Measurements from ENCODE around the gene DHRS2. TPM values are rescaled to one million over a fixed set of nuclear protein-coding genes. Genes with fewer than 3 reads are reported as not detected.

Gene DHRS2
- total and polyA plus RNA-seq, 2 of the 13 experiments (the other 11 are each of a cell fraction or from before 2014, with no cell fraction given), result 1,621 to 3,021 TPM

DNA sequence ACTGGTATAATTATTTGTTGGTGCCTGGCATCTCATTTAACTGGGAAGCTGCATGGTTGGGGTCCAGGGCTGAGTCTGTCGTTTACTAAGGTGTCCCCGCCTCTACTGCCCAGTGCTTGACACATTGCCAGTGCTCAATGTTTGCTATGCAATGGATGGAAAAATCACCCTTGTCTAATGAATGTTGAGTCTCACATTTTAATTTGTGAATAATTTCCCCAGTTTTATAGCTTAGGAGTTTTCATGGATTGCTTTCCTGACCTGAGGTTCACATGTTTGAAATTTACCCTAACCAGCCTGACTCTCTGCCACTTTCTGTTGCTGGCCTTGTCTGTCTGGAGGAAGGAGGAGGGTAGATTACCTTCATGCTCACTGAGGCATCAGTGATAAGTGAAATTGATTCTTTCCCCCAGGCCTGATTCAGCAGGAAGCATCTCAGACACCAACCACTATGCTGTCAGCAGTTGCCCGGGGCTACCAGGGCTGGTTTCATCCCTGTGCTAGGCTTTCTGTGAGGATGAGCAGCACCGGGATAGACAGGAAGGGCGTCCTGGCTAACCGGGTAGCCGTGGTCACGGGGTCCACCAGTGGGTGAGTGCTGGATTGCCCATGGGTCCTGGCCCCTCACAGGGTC, 2.4 kb downstream of the DHRS2 start (continued):
- TF ChIP-seq SNAPC2 (CRISPR knock-in tag; IDR thresholded peaks at IDR 0.05), result no peak; the same call in none of the 2 replicates
- TF ChIP-seq, protein P1, sequence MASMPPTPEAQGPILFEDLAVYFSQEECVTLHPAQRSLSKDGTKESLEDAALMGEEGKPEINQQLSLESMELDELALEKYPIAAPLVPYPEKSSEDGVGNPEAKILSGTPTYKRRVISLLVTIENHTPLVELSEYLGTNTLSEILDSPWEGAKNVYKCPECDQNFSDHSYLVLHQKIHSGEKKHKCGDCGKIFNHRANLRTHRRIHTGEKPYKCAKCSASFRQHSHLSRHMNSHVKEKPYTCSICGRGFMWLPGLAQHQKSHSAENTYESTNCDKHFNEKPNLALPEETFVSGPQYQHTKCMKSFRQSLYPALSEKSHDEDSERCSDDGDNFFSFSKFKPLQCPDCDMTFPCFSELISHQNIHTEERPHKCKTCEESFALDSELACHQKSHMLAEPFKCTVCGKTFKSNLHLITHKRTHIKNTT (CRISPR knock-in tag; IDR thresholded peaks at IDR 0.05), result no peak
- TF ChIP-seq, protein P2, sequence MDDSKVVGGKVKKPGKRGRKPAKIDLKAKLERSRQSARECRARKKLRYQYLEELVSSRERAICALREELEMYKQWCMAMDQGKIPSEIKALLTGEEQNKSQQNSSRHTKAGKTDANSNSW (CRISPR knock-in tag; IDR thresholded peaks at IDR 0.05; ENCODE audit: borderline replicate concordance), result peak; percentile 75; the same call in 1 of the 2 replicates
- TF ChIP-seq FLYWCH1 (CRISPR knock-in tag; IDR thresholded peaks at IDR 0.05), result no peak
- peak; percentile 52; the same call in 1 of the 2 replicates for TF ChIP-seq RCOR2 (CRISPR knock-in tag; IDR thresholded peaks at IDR 0.05)
- no peak for TF ChIP-seq NPAS2 (CRISPR knock-in tag; IDR thresholded peaks at IDR 0.05; ENCODE audit: borderline replicate concordance)
- peak; percentile 81; the same call in 1 of the 2 replicates for TF ChIP-seq RAD21 (CRISPR knock-in tag; IDR thresholded peaks at IDR 0.05)
- peak; percentile 92 for TF ChIP-seq CCAR2 (optimal IDR thresholded peaks at IDR 0.05; ENCODE audit: low read depth, low read length)
- TF ChIP-seq MTF1 (CRISPR knock-in tag; IDR thresholded peaks at IDR 0.05), result no peak
- TF ChIP-seq ZBTB34 (CRISPR knock-in tag; IDR thresholded peaks at IDR 0.05), result 0 out of 2 replicates have a peak, but pooled peaks have one; percentile 15
- no peak for TF ChIP-seq TBX3 (IDR thresholded peaks at IDR 0.05; ENCODE audit: borderline replicate concordance)
- no peak for TF ChIP-seq ZNF468 (CRISPR knock-in tag; IDR thresholded peaks at IDR 0.05)
- TF ChIP-seq BRCA1 (CRISPR knock-in tag; IDR thresholded peaks at IDR 0.05), result no peak
- 0 out of 2 replicates have a peak, but pooled peaks have one; percentile 15 for TF ChIP-seq THAP7 (CRISPR knock-in tag; IDR thresholded peaks at IDR 0.05)
- TF ChIP-seq, protein P3, sequence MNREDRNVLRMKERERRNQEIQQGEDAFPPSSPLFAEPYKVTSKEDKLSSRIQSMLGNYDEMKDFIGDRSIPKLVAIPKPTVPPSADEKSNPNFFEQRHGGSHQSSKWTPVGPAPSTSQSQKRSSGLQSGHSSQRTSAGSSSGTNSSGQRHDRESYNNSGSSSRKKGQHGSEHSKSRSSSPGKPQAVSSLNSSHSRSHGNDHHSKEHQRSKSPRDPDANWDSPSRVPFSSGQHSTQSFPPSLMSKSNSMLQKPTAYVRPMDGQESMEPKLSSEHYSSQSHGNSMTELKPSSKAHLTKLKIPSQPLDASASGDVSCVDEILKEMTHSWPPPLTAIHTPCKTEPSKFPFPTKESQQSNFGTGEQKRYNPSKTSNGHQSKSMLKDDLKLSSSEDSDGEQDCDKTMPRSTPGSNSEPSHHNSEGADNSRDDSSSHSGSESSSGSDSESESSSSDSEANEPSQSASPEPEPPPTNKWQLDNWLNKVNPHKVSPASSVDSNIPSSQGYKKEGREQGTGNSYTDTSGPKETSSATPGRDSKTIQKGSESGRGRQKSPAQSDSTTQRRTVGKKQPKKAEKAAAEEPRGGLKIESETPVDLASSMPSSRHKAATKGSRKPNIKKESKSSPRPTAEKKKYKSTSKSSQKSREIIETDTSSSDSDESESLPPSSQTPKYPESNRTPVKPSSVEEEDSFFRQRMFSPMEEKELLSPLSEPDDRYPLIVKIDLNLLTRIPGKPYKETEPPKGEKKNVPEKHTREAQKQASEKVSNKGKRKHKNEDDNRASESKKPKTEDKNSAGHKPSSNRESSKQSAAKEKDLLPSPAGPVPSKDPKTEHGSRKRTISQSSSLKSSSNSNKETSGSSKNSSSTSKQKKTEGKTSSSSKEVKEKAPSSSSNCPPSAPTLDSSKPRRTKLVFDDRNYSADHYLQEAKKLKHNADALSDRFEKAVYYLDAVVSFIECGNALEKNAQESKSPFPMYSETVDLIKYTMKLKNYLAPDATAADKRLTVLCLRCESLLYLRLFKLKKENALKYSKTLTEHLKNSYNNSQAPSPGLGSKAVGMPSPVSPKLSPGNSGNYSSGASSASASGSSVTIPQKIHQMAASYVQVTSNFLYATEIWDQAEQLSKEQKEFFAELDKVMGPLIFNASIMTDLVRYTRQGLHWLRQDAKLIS (CRISPR knock-in tag; IDR thresholded peaks at IDR 0.05), result peak; percentile 88
- TF ChIP-seq ZKSCAN1 (IDR thresholded peaks at IDR 0.05; ENCODE audit: low read length), result no peak
- no peak for TF ChIP-seq ARNT (IDR thresholded peaks at IDR 0.05)
- TF ChIP-seq ZSCAN5A (CRISPR knock-in tag; IDR thresholded peaks at IDR 0.05; ENCODE audit: borderline replicate concordance), result peak; percentile 87; the same call in 1 of the 2 replicates

Data from HepG2 (cell line).